Trophoblast cell (in vitro differentiated cells and primary cell): ENCODE measurements around the gene RAB7A.

Experiments
- DNase-seq, 2 donors: peaks; one replicate each; pipeline ENCODE4 v3.0.0-alpha.2; 2016
- H2AFZ ChIP-seq: 2 replicates; pipeline ENCODE4 v1.6.1; 2013; ENCODE audit warnings: low read length, moderate library complexity, mild to moderate bottlenecking; ENCODE audit not compliant: insufficient read depth, poor library complexity
- H2AK5ac ChIP-seq: 2 replicates; pipeline ENCODE4 v1.6.1; 2013; ENCODE audit warnings: mild to moderate bottlenecking, low read length
- H2BK120ac ChIP-seq: 2 replicates; pipeline ENCODE4 v1.6.1; 2013; ENCODE audit warnings: low read length, mild to moderate bottlenecking, moderate library complexity; ENCODE audit not compliant: insufficient read depth, poor library complexity
- H2BK12ac ChIP-seq: 2 replicates; pipeline ENCODE4 v1.6.1; 2013; ENCODE audit warnings: mild to moderate bottlenecking, low read length, moderate library complexity
- H2BK5ac ChIP-seq: 2 replicates; pipeline ENCODE4 v1.6.1; 2013; ENCODE audit warnings: low read length, low read depth, moderate library complexity, mild to moderate bottlenecking; ENCODE audit not compliant: poor library complexity
- H3K14ac ChIP-seq: 2 replicates; pipeline ENCODE4 v1.6.1; 2013; ENCODE audit warnings: mild to moderate bottlenecking, low read length
- H3K18ac ChIP-seq: 2 replicates; pipeline ENCODE4 v1.6.1; 2013; ENCODE audit warnings: mild to moderate bottlenecking, low read length
- H3K23ac ChIP-seq: 2 replicates; pipeline ENCODE4 v1.6.1; 2013; ENCODE audit warnings: low read length
- H3K27ac ChIP-seq: 2 replicates; pipeline ENCODE4 v1.5.1; 2013; ENCODE audit warnings: low read depth, mild to moderate bottlenecking, inconsistent platforms, low read length, moderate library complexity
- H3K27me3 ChIP-seq: 2 replicates; pipeline ENCODE4 v1.6.1; 2013; ENCODE audit warnings: inconsistent platforms, mild to moderate bottlenecking, low read length, moderate library complexity; ENCODE audit not compliant: insufficient read depth
- H3K36me3 ChIP-seq, 2 experiments: 1 replicate in 1 of 2; 2 replicates in 1 of 2; pipeline ENCODE4 v1.6.1; 2013; ENCODE audit warnings: low read length in 2 of 2, mild to moderate bottlenecking in 2 of 2, moderate library complexity in 1 of 2; ENCODE audit not compliant: insufficient read depth in 2 of 2, control insufficient read depth in 1 of 2
- H3K4ac ChIP-seq: 2 replicates; pipeline ENCODE4 v1.6.1; 2013; ENCODE audit warnings: low read depth, mild to moderate bottlenecking, low read length, moderate library complexity
- H3K4me1 ChIP-seq, 2 experiments: 1 replicate in 1 of 2; 2 replicates in 1 of 2; pipeline ENCODE4 v1.6.1; 2013; ENCODE audit warnings: low read length in 2 of 2, mild to moderate bottlenecking in 2 of 2, moderate library complexity in 1 of 2; ENCODE audit not compliant: insufficient read depth in 2 of 2, control insufficient read depth in 1 of 2
- H3K4me2 ChIP-seq: 2 replicates; pipeline ENCODE4 v1.6.1; 2013; ENCODE audit warnings: inconsistent platforms, mild to moderate bottlenecking, low read length, moderate library complexity
- H3K4me3 ChIP-seq: 2 replicates; pipeline ENCODE4 v1.5.1; 2013; ENCODE audit warnings: mild to moderate bottlenecking, low read depth, low read length, inconsistent platforms
- H3K79me1 ChIP-seq: one replicate; pipeline ENCODE4 v1.6.1; 2013; ENCODE audit warnings: low read length
- H3K79me2 ChIP-seq: 2 replicates; pipeline ENCODE4 v1.6.1; 2013; ENCODE audit warnings: low read length, mild to moderate bottlenecking; ENCODE audit not compliant: control insufficient read depth, insufficient read depth, poor library complexity
- H3K9ac ChIP-seq: 2 replicates; pipeline ENCODE4 v1.6.1; 2013; ENCODE audit warnings: mild to moderate bottlenecking, low read length
- H3K9me3 ChIP-seq: 2 replicates; pipeline ENCODE4 v1.6.1; 2013; ENCODE audit warnings: low read depth, mild to moderate bottlenecking, control low read depth, inconsistent platforms, low read length; ENCODE audit not compliant: insufficient read depth
- H4K12ac ChIP-seq: 2 replicates; pipeline ENCODE4 v1.6.1; 2013; ENCODE audit warnings: low read depth, mild to moderate bottlenecking, low read length, moderate library complexity
- H4K8ac ChIP-seq: 2 replicates; pipeline ENCODE4 v1.6.1; 2013; ENCODE audit warnings: low read depth, mild to moderate bottlenecking, low read length, moderate library complexity
- H4K91ac ChIP-seq: one replicate; pipeline ENCODE4 v1.6.1; 2013; ENCODE audit warnings: low read depth, mild to moderate bottlenecking, low read length, moderate library complexity
- WGBS: extraction: QIAGEN DNeasy Blood & Tissue Kit; methylation state at CpG from one replicate; pipeline ENCODE4 v1.1.7; 2013; ENCODE audit warnings: missing lambda C conversion rate; ENCODE audit not compliant: insufficient read length, insufficient coverage; ENCODE audit errors: extremely low coverage; 5-methylcytosine and 5-hydroxymethylcytosine counted together

The RAB7A gene

DNA sequence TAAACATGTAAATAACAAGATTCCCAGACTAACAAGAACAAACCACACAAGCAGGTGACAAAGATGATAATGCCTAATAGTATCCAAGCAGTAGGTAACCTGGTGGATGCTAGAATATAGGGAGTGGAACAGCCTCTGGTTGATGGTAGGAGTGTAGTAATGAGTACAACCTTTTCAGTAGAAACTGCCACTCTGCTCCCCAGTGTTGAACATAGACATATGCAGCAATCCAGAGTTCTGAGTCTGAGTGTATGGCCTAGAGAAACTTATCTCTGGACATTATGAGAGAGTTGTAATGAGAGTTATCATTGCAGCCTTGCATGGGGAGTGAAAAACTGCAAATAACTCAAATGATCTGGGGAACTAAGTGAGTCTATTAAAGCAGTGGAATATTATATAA lies 77.3 kb downstream of the RAB7A start:
- Histone ChIP-seq H2AFZ (no peak overlapping the region), H2AK5ac (no peak overlapping the region), H3K4me2 (no peak overlapping the region), H3K79me1 (no peaks in the 10 kb centered on the region), H3K36me3 (peaks cover 16 to 35% of the 10 kb centered on the region in 2 experiments), H3K79me2 (no peaks in the 10 kb centered on the region), H3K23ac (no peak overlapping the region), H2BK5ac (no peak overlapping the region), H4K8ac (no peak overlapping the region), H3K27ac (no peak overlapping the region), H3K4ac (no peak overlapping the region), H3K14ac (no peak overlapping the region), H3K18ac (no peak overlapping the region), H2BK120ac (no peak overlapping the region), H2BK12ac (no peak overlapping the region), H4K12ac (no peak overlapping the region), H3K27me3 (no peaks in the 10 kb centered on the region), H3K4me3 (no peak overlapping the region), H3K9me3 (no peaks in the 10 kb centered on the region), H3K9ac (no peak overlapping the region), H3K4me1 (no peaks in the 10 kb centered on the region), H4K91ac (no peak overlapping the region)
- no peak for DNase-seq

GRCh38 chr3:128804017-128804810 lies 78.2 kb downstream of the RAB7A start:
- H2BK12ac ChIP-seq = no peak overlapping the region

GRCh38 chr3:128804811-128805155 lies 78.8 kb downstream of the RAB7A start:
- Histone ChIP-seq H3K23ac (no peak overlapping the region), H3K18ac (no peak overlapping the region), H4K8ac (no peak overlapping the region), H3K14ac (no peak overlapping the region), H3K4me1 (no peaks in the 10 kb centered on the region), H2BK5ac (no peak overlapping the region), H2AK5ac (no peak overlapping the region), H3K79me1 (no peaks in the 10 kb centered on the region), H3K27ac (no peak overlapping the region), H3K9me3 (no peaks in the 10 kb centered on the region), H3K4ac (no peak overlapping the region), H3K4me2 (no peak overlapping the region), H2BK120ac (no peak overlapping the region), H2AFZ (no peak overlapping the region), H3K9ac (no peak overlapping the region), H4K12ac (no peak overlapping the region), H2BK12ac (no peak overlapping the region), H3K36me3 (peaks cover 22 to 32% of the 10 kb centered on the region in 2 experiments), H3K79me2 (no peaks in the 10 kb centered on the region), H4K91ac (no peak overlapping the region), H3K27me3 (no peaks in the 10 kb centered on the region), H3K4me3 (no peak overlapping the region)
- no CpG with 5 or more reads among the region's 5 CpGs for WGBS
- DNase-seq = no peak

More at GRCh38 chr3:128804017-128804810, 78.2 kb downstream of the RAB7A start:
- H2AK5ac ChIP-seq = no peak overlapping the region
- H3K4me2 ChIP-seq = no peak overlapping the region
- H3K14ac ChIP-seq = no peak overlapping the region
- no peaks in the 10 kb centered on the region for H3K79me1 ChIP-seq
- H3K23ac ChIP-seq = no peak overlapping the region
- no peak overlapping the region for H4K12ac ChIP-seq
- H3K79me2 ChIP-seq = no peaks in the 10 kb centered on the region
- H3K4ac ChIP-seq = no peak overlapping the region
- H3K4me3 ChIP-seq = no peak overlapping the region
- H3K9me3 ChIP-seq = no peaks in the 10 kb centered on the region
- H3K18ac ChIP-seq = no peak overlapping the region
- DNase-seq = no peak
- WGBS = no CpG with 5 or more reads among the region's 5 CpGs
- H2AFZ ChIP-seq = no peak overlapping the region
- no peak overlapping the region for H2BK120ac ChIP-seq
- no peaks in the 10 kb centered on the region for H3K27me3 ChIP-seq
- H4K91ac ChIP-seq = no peak overlapping the region
- no peak overlapping the region for H4K8ac ChIP-seq
- H2BK5ac ChIP-seq = no peak overlapping the region
- no peak overlapping the region for H3K9ac ChIP-seq
- H3K4me1 ChIP-seq = no peaks in the 10 kb centered on the region
- H3K27ac ChIP-seq = no peak overlapping the region
- H3K36me3 ChIP-seq = peaks cover 21 to 36% of the 10 kb centered on the region in 2 experiments

GRCh38 chr3:128805772-128806171 lies 79.8 kb downstream of the RAB7A start:
- no peak overlapping the region for H4K8ac ChIP-seq
- DNase-seq = peak in 1 of 2 donors; percentile 41
- H4K91ac ChIP-seq = no peak overlapping the region
- H3K18ac ChIP-seq = no peak overlapping the region
- H3K23ac ChIP-seq = no peak overlapping the region
- H3K4me3 ChIP-seq = no peak overlapping the region
- H3K79me2 ChIP-seq = no peaks in the 10 kb centered on the region
- no peak overlapping the region for H3K9ac ChIP-seq
- H3K36me3 ChIP-seq = peaks cover 27 to 33% of the 10 kb centered on the region in 2 experiments
- no peaks in the 10 kb centered on the region for H3K9me3 ChIP-seq
- H3K4me1 ChIP-seq = no peaks in the 10 kb centered on the region
- H2BK12ac ChIP-seq = no peak overlapping the region
- no peak overlapping the region for H2AFZ ChIP-seq
- H2BK120ac ChIP-seq = no peak overlapping the region
- no peak overlapping the region for H2BK5ac ChIP-seq
- no peak overlapping the region for H3K14ac ChIP-seq
- no peaks in the 10 kb centered on the region for H3K27me3 ChIP-seq
- no peaks in the 10 kb centered on the region for H3K79me1 ChIP-seq
- H3K4me2 ChIP-seq = no peak overlapping the region
- no CpG with 5 or more reads among the region's 4 CpGs for WGBS
- no peak overlapping the region for H4K12ac ChIP-seq
- no peak overlapping the region for H2AK5ac ChIP-seq
- H3K27ac ChIP-seq = no peak overlapping the region
- H3K4ac ChIP-seq = no peak overlapping the region
